GM23338 (cell line): ENCODE results near the gene SIK2. TPM values are rescaled to one million over a fixed set of nuclear protein-coding genes. Genes with fewer than 3 reads are reported as not detected.

Source experiments
- ATAC-seq: fragments of 200-7000 bp; cut with Tn5 transposase; 3 replicates; pipeline ENCODE4 v1.9.1; 2020
- DNase-seq: peaks from one replicate; pipeline ENCODE4 v3.0.0-alpha.2; 2015; ENCODE audit warnings: low spot score
- H2AFZ ChIP-seq: fragments of 200-600 bp; sonication (generic); 2 replicates; pipeline ENCODE4 v1.8.0; 2016; ENCODE audit warnings: antibody characterized with exemption, mild to moderate bottlenecking, moderate library complexity
- H3F3A ChIP-seq: fragments of 200-600 bp; sonication (generic); replicated peaks from 2 replicates; pipeline ENCODE4 v1.8.0; 2017; ENCODE audit warnings: antibody characterized with exemption, mixed run types, low read depth
- H3K27ac ChIP-seq: fragments of 200-600 bp; sonication (generic); 2 replicates; pipeline ENCODE4 v1.6.1; 2016; ENCODE audit warnings: low read depth
- H3K27me3 ChIP-seq: fragments of 200-600 bp; sonication (generic); 2 replicates; pipeline ENCODE4 v1.8.0; 2016; ENCODE audit warnings: mild to moderate bottlenecking, mixed run types, moderate library complexity; ENCODE audit not compliant: insufficient read depth
- H3K36me3 ChIP-seq: fragments of 200-600 bp; sonication (generic); 2 replicates; pipeline ENCODE4 v1.8.0; 2016; ENCODE audit warnings: mild to moderate bottlenecking; ENCODE audit not compliant: insufficient read depth
- H3K4me1 ChIP-seq: fragments of 200-600 bp; sonication (generic); 2 replicates; pipeline ENCODE4 v1.8.0; 2016; ENCODE audit warnings: mild to moderate bottlenecking, moderate library complexity; ENCODE audit not compliant: insufficient read depth
- H3K4me2 ChIP-seq: fragments of 200-600 bp; sonication (generic); 2 replicates; pipeline ENCODE4 v1.7.1; 2017; ENCODE audit warnings: mixed run types
- H3K4me3 ChIP-seq: fragments of 200-600 bp; sonication (generic); 2 replicates; pipeline ENCODE4 v1.6.1; 2016; ENCODE audit warnings: mixed run types
- H3K79me2 ChIP-seq: fragments of 200-600 bp; sonication (generic); replicated peaks from 2 replicates; pipeline ENCODE4 v1.8.0; 2017; ENCODE audit warnings: mild to moderate bottlenecking; ENCODE audit not compliant: insufficient read depth
- H3K9me2 ChIP-seq: fragments of 200-600 bp; sonication (generic); 2 replicates; pipeline ENCODE4 v1.8.0; 2017; ENCODE audit not compliant: insufficient read depth
- H4K20me1 ChIP-seq: fragments of 200-600 bp; sonication (generic); replicated peaks from 2 replicates; pipeline ENCODE4 v1.8.0; 2017; ENCODE audit warnings: mild to moderate bottlenecking; ENCODE audit not compliant: insufficient read depth
- H3K27ac Mint-ChIP-seq: 2 replicates; pipeline ENCODE4 v1.8.0; 2020; ENCODE audit warnings: inconsistent platforms, mild to moderate bottlenecking, moderate library complexity, mixed read lengths
- H3K27me3 Mint-ChIP-seq: 3 replicates; pipeline ENCODE4 v1.8.0; 2022; ENCODE audit warnings: low read depth, mild to moderate bottlenecking, moderate library complexity, mixed read lengths, inconsistent platforms; ENCODE audit not compliant: insufficient read depth, poor library complexity
- H3K36me3 Mint-ChIP-seq: 3 replicates; pipeline ENCODE4 v1.8.0; 2021; ENCODE audit warnings: low read depth, mild to moderate bottlenecking, inconsistent platforms, moderate library complexity, mixed read lengths
- H3K4me1 Mint-ChIP-seq: 3 replicates; pipeline ENCODE4 v1.8.0; 2020; ENCODE audit warnings: mild to moderate bottlenecking, inconsistent platforms, mixed read lengths
- H3K4me3 Mint-ChIP-seq: 3 replicates; pipeline ENCODE4 v1.8.0; 2021; ENCODE audit warnings: moderate library complexity, mild to moderate bottlenecking, inconsistent platforms, mixed read lengths
- H3K9me3 Mint-ChIP-seq: 3 replicates; pipeline ENCODE4 v1.8.0; 2020; ENCODE audit warnings: moderate library complexity, mild to moderate bottlenecking, inconsistent platforms, mixed read lengths
- CREB1 ChIP-seq: fragments of 250-450 bp; sonication (Bioruptor Pico); IDR thresholded peaks from 2 replicates; pipeline ENCODE4 v1.5.0; 2020; ENCODE audit warnings: low read depth, mild to moderate bottlenecking, moderate library complexity
- EZH2 ChIP-seq: fragments of 200-600 bp; sonication (generic); IDR thresholded peaks from one replicate; pipeline ENCODE4 v1.8.0; 2017; ENCODE audit warnings: antibody characterized with exemption, mild to moderate bottlenecking, low read depth; ENCODE audit not compliant: unreplicated experiment
- EZH2phosphoT487 ChIP-seq: fragments of 200-600 bp; sonication (generic); IDR thresholded peaks from one replicate; pipeline ENCODE4 v1.8.1; 2018; ENCODE audit warnings: antibody characterized with exemption; ENCODE audit not compliant: unreplicated experiment
- JUNB ChIP-seq: IDR thresholded peaks from one replicate; pipeline ENCODE4 v1.6.1; 2016; ENCODE audit warnings: antibody characterized with exemption; ENCODE audit not compliant: unreplicated experiment
- NANOG ChIP-seq: IDR thresholded peaks from 2 replicates; pipeline ENCODE4 v1.6.1; 2016; ENCODE audit warnings: antibody characterized with exemption, borderline replicate concordance
- POLR2AphosphoS5 ChIP-seq: IDR thresholded peaks from 2 replicates; pipeline ENCODE4 v1.6.1; 2016; ENCODE audit warnings: antibody characterized with exemption, low read depth
- STAT1 ChIP-seq: IDR thresholded peaks from one replicate; pipeline ENCODE4 v1.6.1; 2016; ENCODE audit warnings: antibody characterized with exemption; ENCODE audit not compliant: unreplicated experiment
- ZNF114 ChIP-seq: fragments of 250-450 bp; sonication (Bioruptor Pico); IDR thresholded peaks from 2 replicates; pipeline ENCODE4 v1.5.0; 2020; ENCODE audit warnings: mild to moderate bottlenecking, moderate library complexity
- ZNF331 ChIP-seq: fragments of 250-450 bp; sonication (Bioruptor Pico); IDR thresholded peaks from 2 replicates; pipeline ENCODE4 v1.5.0; 2020; ENCODE audit warnings: low read depth, mild to moderate bottlenecking, moderate library complexity
- polyA plus RNA-seq: library from polyadenylated mRNA; unstranded; fragments of >200 nt; fragmentation: Nextera tagmentation; extraction: Ambion mirVana; gene quantifications from 2 replicates; pipeline ENCODE4 v1.2.1, GENCODE V29; 2016
- total RNA-seq: library from RNA; depleted of rRNA; stranded (reverse); fragments of >200 nt; shearing (Covaris generic); gene quantifications from 2 replicates; pipeline ENCODE4 v1.2.3, GENCODE V29; 2014
- TF ChIP-seq, protein P1 (sequence below): IDR thresholded peaks from 2 replicates; pipeline ENCODE4 v1.6.1; 2016; ENCODE audit warnings: antibody characterized with exemption
- TF ChIP-seq, protein P2 (sequence below): fragments of 250-450 bp; sonication (Bioruptor Pico); IDR thresholded peaks from 2 replicates; pipeline ENCODE4 v1.5.0; 2020; ENCODE audit warnings: mild to moderate bottlenecking, moderate library complexity
- TF ChIP-seq, protein P3 (sequence below), 2 experiments: fragments of 200-600 bp in 1 of 2; sonication (generic) in 1 of 2; conservative IDR thresholded peaks; 2 replicates each; pipeline versions ENCODE4 v1.5.1 to v1.6.1; 2016 to 2017; ENCODE audit warnings: antibody characterized with exemption in 2 of 2, low read depth in 2 of 2, mild to moderate bottlenecking in 2 of 2, moderate library complexity in 1 of 2
- TF ChIP-seq, protein P4 (sequence below): IDR thresholded peaks from one replicate; pipeline ENCODE4 v1.6.1; 2018; ENCODE audit warnings: antibody characterized with exemption; ENCODE audit not compliant: unreplicated experiment

The SIK2 gene
- total and polyA plus RNA-seq, 2 experiments from 2014 or later = 2.3 to 6.7 TPM

DNA sequence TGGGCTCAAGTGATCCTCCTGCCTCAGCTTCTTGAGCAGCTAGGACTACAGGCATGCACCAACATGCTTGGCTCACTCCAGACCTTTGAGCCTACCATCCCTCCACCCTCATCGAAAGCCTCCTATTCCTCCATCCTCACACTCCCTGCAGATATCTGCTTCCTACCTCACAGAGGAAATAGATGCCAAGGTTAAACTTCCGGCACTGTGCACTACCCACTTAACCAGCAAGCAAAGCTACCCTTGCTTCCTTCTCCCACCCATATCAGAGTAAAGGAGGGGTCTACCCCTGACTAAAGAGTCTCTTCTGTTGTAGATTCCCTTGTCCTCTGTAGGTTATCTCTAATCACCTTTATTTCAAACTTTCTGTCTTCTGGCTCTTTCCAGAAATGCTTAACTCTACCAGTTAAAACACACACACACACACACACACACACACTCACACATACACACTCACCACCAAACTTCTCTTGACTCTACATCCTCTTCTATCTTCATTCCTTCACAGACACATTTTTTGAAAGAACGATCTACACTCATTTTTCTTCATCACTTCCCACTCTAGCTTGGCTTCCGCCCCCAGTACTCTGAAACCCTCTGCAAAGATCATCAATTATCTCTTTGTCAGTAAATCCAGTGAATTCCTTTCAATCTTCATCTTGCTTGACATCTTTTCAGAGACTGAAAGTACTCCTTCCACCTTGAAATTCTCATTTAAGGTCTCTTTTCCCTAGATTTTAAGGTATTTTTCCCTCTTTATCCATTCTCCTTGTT, 10.9 kb upstream of the SIK2 start:
- H3K4me2 ChIP-seq = no peak overlapping the region
- H3K36me3 ChIP-seq = no peaks in the 10 kb centered on the region
- TF ChIP-seq NANOG = no peak
- TF ChIP-seq ZNF114 (CRISPR knock-in tag) = no peak
- no peak for TF ChIP-seq EZH2phosphoT487
- no peak for TF ChIP-seq EZH2
- no peak for TF ChIP-seq ZNF331
- TF ChIP-seq, protein P1, sequence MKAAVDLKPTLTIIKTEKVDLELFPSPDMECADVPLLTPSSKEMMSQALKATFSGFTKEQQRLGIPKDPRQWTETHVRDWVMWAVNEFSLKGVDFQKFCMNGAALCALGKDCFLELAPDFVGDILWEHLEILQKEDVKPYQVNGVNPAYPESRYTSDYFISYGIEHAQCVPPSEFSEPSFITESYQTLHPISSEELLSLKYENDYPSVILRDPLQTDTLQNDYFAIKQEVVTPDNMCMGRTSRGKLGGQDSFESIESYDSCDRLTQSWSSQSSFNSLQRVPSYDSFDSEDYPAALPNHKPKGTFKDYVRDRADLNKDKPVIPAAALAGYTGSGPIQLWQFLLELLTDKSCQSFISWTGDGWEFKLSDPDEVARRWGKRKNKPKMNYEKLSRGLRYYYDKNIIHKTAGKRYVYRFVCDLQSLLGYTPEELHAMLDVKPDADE = no peak
- TF ChIP-seq, protein P2, sequence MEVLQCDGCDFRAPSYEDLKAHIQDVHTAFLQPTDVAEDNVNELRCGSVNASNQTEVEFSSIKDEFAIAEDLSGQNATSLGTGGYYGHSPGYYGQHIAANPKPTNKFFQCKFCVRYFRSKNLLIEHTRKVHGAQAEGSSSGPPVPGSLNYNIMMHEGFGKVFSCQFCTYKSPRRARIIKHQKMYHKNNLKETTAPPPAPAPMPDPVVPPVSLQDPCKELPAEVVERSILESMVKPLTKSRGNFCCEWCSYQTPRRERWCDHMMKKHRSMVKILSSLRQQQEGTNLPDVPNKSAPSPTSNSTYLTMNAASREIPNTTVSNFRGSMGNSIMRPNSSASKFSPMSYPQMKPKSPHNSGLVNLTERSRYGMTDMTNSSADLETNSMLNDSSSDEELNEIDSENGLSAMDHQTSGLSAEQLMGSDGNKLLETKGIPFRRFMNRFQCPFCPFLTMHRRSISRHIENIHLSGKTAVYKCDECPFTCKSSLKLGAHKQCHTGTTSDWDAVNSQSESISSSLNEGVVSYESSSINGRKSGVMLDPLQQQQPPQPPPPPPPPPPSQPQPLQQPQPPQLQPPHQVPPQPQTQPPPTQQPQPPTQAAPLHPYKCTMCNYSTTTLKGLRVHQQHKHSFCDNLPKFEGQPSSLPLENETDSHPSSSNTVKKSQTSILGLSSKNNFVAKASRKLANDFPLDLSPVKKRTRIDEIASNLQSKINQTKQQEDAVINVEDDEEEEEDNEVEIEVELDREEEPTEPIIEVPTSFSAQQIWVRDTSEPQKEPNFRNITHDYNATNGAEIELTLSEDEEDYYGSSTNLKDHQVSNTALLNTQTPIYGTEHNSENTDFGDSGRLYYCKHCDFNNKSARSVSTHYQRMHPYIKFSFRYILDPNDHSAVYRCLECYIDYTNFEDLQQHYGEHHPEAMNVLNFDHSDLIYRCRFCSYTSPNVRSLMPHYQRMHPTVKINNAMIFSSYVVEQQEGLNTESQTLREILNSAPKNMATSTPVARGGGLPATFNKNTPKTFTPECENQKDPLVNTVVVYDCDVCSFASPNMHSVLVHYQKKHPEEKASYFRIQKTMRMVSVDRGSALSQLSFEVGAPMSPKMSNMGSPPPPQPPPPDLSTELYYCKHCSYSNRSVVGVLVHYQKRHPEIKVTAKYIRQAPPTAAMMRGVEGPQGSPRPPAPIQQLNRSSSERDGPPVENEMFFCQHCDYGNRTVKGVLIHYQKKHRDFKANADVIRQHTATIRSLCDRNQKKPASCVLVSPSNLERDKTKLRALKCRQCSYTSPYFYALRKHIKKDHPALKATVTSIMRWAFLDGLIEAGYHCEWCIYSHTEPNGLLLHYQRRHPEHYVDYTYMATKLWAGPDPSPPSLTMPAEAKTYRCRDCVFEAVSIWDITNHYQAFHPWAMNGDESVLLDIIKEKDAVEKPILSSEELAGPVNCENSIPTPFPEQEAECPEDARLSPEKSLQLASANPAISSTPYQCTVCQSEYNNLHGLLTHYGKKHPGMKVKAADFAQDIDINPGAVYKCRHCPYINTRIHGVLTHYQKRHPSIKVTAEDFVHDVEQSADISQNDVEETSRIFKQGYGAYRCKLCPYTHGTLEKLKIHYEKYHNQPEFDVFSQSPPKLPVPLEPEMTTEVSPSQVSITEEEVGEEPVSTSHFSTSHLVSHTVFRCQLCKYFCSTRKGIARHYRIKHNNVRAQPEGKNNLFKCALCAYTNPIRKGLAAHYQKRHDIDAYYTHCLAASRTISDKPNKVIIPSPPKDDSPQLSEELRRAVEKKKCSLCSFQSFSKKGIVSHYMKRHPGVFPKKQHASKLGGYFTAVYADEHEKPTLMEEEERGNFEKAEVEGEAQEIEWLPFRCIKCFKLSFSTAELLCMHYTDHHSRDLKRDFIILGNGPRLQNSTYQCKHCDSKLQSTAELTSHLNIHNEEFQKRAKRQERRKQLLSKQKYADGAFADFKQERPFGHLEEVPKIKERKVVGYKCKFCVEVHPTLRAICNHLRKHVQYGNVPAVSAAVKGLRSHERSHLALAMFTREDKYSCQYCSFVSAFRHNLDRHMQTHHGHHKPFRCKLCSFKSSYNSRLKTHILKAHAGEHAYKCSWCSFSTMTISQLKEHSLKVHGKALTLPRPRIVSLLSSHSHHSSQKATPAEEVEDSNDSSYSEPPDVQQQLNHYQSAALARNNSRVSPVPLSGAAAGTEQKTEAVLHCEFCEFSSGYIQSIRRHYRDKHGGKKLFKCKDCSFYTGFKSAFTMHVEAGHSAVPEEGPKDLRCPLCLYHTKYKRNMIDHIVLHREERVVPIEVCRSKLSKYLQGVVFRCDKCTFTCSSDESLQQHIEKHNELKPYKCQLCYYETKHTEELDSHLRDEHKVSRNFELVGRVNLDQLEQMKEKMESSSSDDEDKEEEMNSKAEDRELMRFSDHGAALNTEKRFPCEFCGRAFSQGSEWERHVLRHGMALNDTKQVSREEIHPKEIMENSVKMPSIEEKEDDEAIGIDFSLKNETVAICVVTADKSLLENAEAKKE = no peak
- TF ChIP-seq, protein P3, sequence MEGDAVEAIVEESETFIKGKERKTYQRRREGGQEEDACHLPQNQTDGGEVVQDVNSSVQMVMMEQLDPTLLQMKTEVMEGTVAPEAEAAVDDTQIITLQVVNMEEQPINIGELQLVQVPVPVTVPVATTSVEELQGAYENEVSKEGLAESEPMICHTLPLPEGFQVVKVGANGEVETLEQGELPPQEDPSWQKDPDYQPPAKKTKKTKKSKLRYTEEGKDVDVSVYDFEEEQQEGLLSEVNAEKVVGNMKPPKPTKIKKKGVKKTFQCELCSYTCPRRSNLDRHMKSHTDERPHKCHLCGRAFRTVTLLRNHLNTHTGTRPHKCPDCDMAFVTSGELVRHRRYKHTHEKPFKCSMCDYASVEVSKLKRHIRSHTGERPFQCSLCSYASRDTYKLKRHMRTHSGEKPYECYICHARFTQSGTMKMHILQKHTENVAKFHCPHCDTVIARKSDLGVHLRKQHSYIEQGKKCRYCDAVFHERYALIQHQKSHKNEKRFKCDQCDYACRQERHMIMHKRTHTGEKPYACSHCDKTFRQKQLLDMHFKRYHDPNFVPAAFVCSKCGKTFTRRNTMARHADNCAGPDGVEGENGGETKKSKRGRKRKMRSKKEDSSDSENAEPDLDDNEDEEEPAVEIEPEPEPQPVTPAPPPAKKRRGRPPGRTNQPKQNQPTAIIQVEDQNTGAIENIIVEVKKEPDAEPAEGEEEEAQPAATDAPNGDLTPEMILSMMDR (conservative IDR thresholded peaks at IDR 0.05; ENCODE audit: low read depth in 2 of 2) = no peak
- no peak for TF ChIP-seq CREB1
- TF ChIP-seq POLR2AphosphoS5 = no peak
- TF ChIP-seq, protein P4, sequence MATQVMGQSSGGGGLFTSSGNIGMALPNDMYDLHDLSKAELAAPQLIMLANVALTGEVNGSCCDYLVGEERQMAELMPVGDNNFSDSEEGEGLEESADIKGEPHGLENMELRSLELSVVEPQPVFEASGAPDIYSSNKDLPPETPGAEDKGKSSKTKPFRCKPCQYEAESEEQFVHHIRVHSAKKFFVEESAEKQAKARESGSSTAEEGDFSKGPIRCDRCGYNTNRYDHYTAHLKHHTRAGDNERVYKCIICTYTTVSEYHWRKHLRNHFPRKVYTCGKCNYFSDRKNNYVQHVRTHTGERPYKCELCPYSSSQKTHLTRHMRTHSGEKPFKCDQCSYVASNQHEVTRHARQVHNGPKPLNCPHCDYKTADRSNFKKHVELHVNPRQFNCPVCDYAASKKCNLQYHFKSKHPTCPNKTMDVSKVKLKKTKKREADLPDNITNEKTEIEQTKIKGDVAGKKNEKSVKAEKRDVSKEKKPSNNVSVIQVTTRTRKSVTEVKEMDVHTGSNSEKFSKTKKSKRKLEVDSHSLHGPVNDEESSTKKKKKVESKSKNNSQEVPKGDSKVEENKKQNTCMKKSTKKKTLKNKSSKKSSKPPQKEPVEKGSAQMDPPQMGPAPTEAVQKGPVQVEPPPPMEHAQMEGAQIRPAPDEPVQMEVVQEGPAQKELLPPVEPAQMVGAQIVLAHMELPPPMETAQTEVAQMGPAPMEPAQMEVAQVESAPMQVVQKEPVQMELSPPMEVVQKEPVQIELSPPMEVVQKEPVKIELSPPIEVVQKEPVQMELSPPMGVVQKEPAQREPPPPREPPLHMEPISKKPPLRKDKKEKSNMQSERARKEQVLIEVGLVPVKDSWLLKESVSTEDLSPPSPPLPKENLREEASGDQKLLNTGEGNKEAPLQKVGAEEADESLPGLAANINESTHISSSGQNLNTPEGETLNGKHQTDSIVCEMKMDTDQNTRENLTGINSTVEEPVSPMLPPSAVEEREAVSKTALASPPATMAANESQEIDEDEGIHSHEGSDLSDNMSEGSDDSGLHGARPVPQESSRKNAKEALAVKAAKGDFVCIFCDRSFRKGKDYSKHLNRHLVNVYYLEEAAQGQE = no peak
- no peak for TF ChIP-seq STAT1
- TF ChIP-seq JUNB = no peak
- no peaks in the 10 kb centered on the region for H3K9me2 ChIP-seq
- no peaks in the 10 kb centered on the region for H3K27me3 ChIP-seq
- ATAC-seq (no peak), DNase-seq (no peak)
- Mint-ChIP-seq H3K36me3 (no peaks in the 10 kb centered on the region), H3K4me3 (no peak overlapping the region), H3K27ac (no peak overlapping the region), H3K4me1 (no peaks in the 10 kb centered on the region), H3K27me3 (no peaks in the 10 kb centered on the region), H3K9me3 (no peaks in the 10 kb centered on the region; the same call in 2 of the 3 replicates)
- no peak overlapping the region for H3K27ac ChIP-seq
- no peaks in the 10 kb centered on the region for H3F3A ChIP-seq
- no peaks in the 10 kb centered on the region for H3K79me2 ChIP-seq
- no peak overlapping the region for H3K4me3 ChIP-seq
- H3K4me1 ChIP-seq = no peaks in the 10 kb centered on the region
- peak overlapping the region; percentile 59; the same call in 1 of the 2 replicates for H2AFZ ChIP-seq
- H4K20me1 ChIP-seq = no peaks in the 10 kb centered on the region
